Sigmoid colon (tissue), 7 donors: ENCODE results near the gene TNIK. TPM values are rescaled to one million over a fixed set of nuclear protein-coding genes. Genes with fewer than 3 reads are reported as not detected.

ENCODE experiments used
- DNase-seq: peaks from one replicate; pipeline ENCODE4 v3.0.0-alpha.2; 2019
- H3K27ac ChIP-seq, 4 donors: fragments of 200-600 bp; sonication (generic); one replicate each; pipeline ENCODE4 v1.5.1; 2016 to 2019; ENCODE audit warnings: mild to moderate bottlenecking in 1 of 4
- H3K27me3 ChIP-seq, 3 donors: fragments of 200-600 bp; sonication (generic); one replicate each; pipeline ENCODE4 v1.5.1; 2019; ENCODE audit warnings: mild to moderate bottlenecking in 1 of 3
- H3K36me3 ChIP-seq, 4 donors: fragments of 200-600 bp; sonication (generic); one replicate each; pipeline ENCODE4 v1.5.1; 2016 to 2019
- H3K4me1 ChIP-seq, 4 donors: fragments of 200-600 bp; sonication (generic); one replicate each; pipeline ENCODE4 v1.5.1; 2017 to 2019
- H3K4me3 ChIP-seq, 4 donors: fragments of 200-600 bp; sonication (generic); one replicate each; pipeline ENCODE4 v1.5.1; 2017 to 2019; ENCODE audit warnings: mild to moderate bottlenecking in 2 of 4, moderate library complexity in 1 of 4
- H3K9me3 ChIP-seq, 4 donors: fragments of 200-600 bp in 3 of 4; sonication (generic) in 3 of 4; one replicate each; pipeline versions ENCODE4 v1.5.1 to v1.6.1; 2013 to 2019
- CTCF ChIP-seq, 4 experiments: fragments of 450-650 bp in 3 of 4; fragments of 200-600 bp in 1 of 4; IDR thresholded peaks; one replicate each; pipeline ENCODE4 v1.5.1; 2016 to 2019; ENCODE audit warnings: antibody characterized with exemption in 4 of 4, mild to moderate bottlenecking in 3 of 4, moderate library complexity in 2 of 4
- EP300 ChIP-seq, 4 donors: sonication (generic); formaldehyde crosslinking; IDR thresholded peaks; one replicate each; pipeline ENCODE4 v1.6.1; 2017; ENCODE audit warnings: antibody characterized with exemption in 4 of 4
- POLR2A ChIP-seq, 2 donors: fragments of 450-650 bp; IDR thresholded peaks; one replicate each; pipeline ENCODE4 v1.6.1; 2016; ENCODE audit warnings: antibody characterized with exemption in 2 of 2, mild to moderate bottlenecking in 2 of 2, moderate library complexity in 2 of 2
- POLR2AphosphoS5 ChIP-seq, 4 donors: sonication (generic); formaldehyde crosslinking; IDR thresholded peaks; one replicate each; pipeline ENCODE4 v1.6.1; 2017; ENCODE audit warnings: antibody characterized with exemption in 4 of 4
- WGBS, 2 donors: extraction: QIAGEN DNeasy Blood & Tissue Kit; methylation state at CpG; one replicate each; pipeline ENCODE4 v1.1.7; 2013; 5-methylcytosine and 5-hydroxymethylcytosine counted together
- intact Hi-C: fragments of 100-400 bp; cut with DNase I; formaldehyde crosslinking; loops from one replicate; pipeline ENCODE4 v1.15.1; 2023
- polyA plus RNA-seq, 3 donors: library from polyadenylated mRNA; stranded (reverse); fragments of 200-250 nt; gene quantifications; one replicate each; pipeline ENCODE4 v1.2.3, GENCODE V29; 2013
- total RNA-seq, 4 donors: library from RNA; depleted of rRNA; stranded (reverse); fragments of >200 nt; gene quantifications; one replicate each; pipeline ENCODE4 v1.1.0, GENCODE V29; 2016
- donor health status: healthy with polysubstance abuse.
- donor health status: Bipolar disorder and iron deficiency.
- donor health status: healthy.

TNIK gene
- total and polyA plus RNA-seq, 7 donors: 5.4 to 21.3 (median 9.2) TPM

GRCh38 chr3:171375666-171376595 lies 84.3 kb downstream of the TNIK start:
- no peak overlapping the region for H3K4me3 ChIP-seq
- no peaks in the 10 kb centered on the region for H3K27me3 ChIP-seq
- no peak for TF ChIP-seq POLR2A (IDR thresholded peaks at IDR 0.05)
- TF ChIP-seq POLR2AphosphoS5 (IDR thresholded peaks at IDR 0.05): no peak
- no peak for TF ChIP-seq EP300 (IDR thresholded peaks at IDR 0.05)
- no peak for TF ChIP-seq CTCF (IDR thresholded peaks at IDR 0.05)
- no peaks in the 10 kb centered on the region for H3K9me3 ChIP-seq
- intact Hi-C loops: no loop called here
- peak overlapping the region; percentile 9 to 53 (median 20) for H3K27ac ChIP-seq
- H3K4me1 ChIP-seq: peaks cover 0 to 53% (median 31%) of the 10 kb centered on the region in 4 donors
- DNase-seq: no peak
- WGBS, 2 donors: 76 to 80% methylated on average over 11 of the region's 11 CpGs
- no peaks in the 10 kb centered on the region for H3K36me3 ChIP-seq

- intact Hi-C loops: no loop called here
- no peak overlapping the region for H3K27ac ChIP-seq
- no peaks in the 10 kb centered on the region for H3K36me3 ChIP-seq
- 65 to 66% methylated on average over 3 of the region's 3 CpGs for WGBS, 2 donors
- H3K4me1 ChIP-seq: peaks cover 0 to 43% (median 26%) of the 10 kb centered on the region in 4 donors
- no peaks in the 10 kb centered on the region for H3K9me3 ChIP-seq
- H3K4me3 ChIP-seq: no peak overlapping the region
- TF ChIP-seq EP300 (IDR thresholded peaks at IDR 0.05) (no peak), POLR2A (IDR thresholded peaks at IDR 0.05) (no peak), CTCF (IDR thresholded peaks at IDR 0.05) (no peak), POLR2AphosphoS5 (IDR thresholded peaks at IDR 0.05) (no peak)
- H3K27me3 ChIP-seq: no peaks in the 10 kb centered on the region
- DNase-seq: no peak
These were observed 85.4 kb downstream of the TNIK start for GRCh38 chr3:171374661-171375285.

GRCh38 chr3:171374260-171374659 lies 85.9 kb downstream of the TNIK start:
- no peaks in the 10 kb centered on the region for H3K36me3 ChIP-seq
- TF ChIP-seq CTCF (IDR thresholded peaks at IDR 0.05) (no peak), EP300 (IDR thresholded peaks at IDR 0.05) (no peak), POLR2AphosphoS5 (IDR thresholded peaks at IDR 0.05) (no peak), POLR2A (IDR thresholded peaks at IDR 0.05) (no peak)
- H3K9me3 ChIP-seq: no peaks in the 10 kb centered on the region
- peaks cover 0 to 41% (median 25%) of the 10 kb centered on the region in 4 donors for H3K4me1 ChIP-seq
- H3K27me3 ChIP-seq: no peaks in the 10 kb centered on the region
- no peak overlapping the region for H3K27ac ChIP-seq
- no peak overlapping the region for H3K4me3 ChIP-seq
- intact Hi-C loops: no loop called here
- DNase-seq: no peak
- 63 to 86% methylated on average over 1 of the region's 1 CpG for WGBS, 2 donors

GRCh38 chr3:171373711-171374110 lies 86.5 kb downstream of the TNIK start:
- Histone ChIP-seq H3K36me3 (no peaks in the 10 kb centered on the region), H3K9me3 (no peaks in the 10 kb centered on the region), H3K4me1 (peaks cover 0 to 36% (median 23%) of the 10 kb centered on the region in 4 donors), H3K27ac (no peak overlapping the region), H3K4me3 (no peak overlapping the region), H3K27me3 (no peaks in the 10 kb centered on the region)
- no peak for TF ChIP-seq EP300 (IDR thresholded peaks at IDR 0.05)
- no peak for TF ChIP-seq CTCF (IDR thresholded peaks at IDR 0.05)
- TF ChIP-seq POLR2AphosphoS5 (IDR thresholded peaks at IDR 0.05): no peak
- 96 to 97% methylated on average over 2 of the region's 2 CpGs for WGBS, 2 donors
- intact Hi-C loops: no loop called here
- no peak for DNase-seq
